GM12878 (cell line): ENCODE data around the gene IKZF5. TPM values are rescaled to one million over a fixed set of nuclear protein-coding genes. Genes with fewer than 3 reads are reported as not detected.

Experiments used
- HDGF ChIP-seq: fragments of 450-650 bp; IDR thresholded peaks from 2 replicates; pipeline ENCODE4 v1.6.1; 2016; ENCODE audit warnings: antibody characterized with exemption
- KLF5 ChIP-seq: fragments of 450-650 bp; IDR thresholded peaks from 2 replicates; pipeline ENCODE4 v1.6.1; 2014; ENCODE audit warnings: mild to moderate bottlenecking; ENCODE audit not compliant: partially characterized antibody
- MTA2 ChIP-seq: fragments of 450-650 bp; IDR thresholded peaks from 2 replicates; pipeline ENCODE4 v1.6.1; 2016; ENCODE audit warnings: low read depth, mild to moderate bottlenecking, moderate library complexity
- NBN ChIP-seq: fragments of 450-650 bp; IDR thresholded peaks from 2 replicates; pipeline ENCODE4 v1.6.1; 2016
- PML ChIP-seq: IDR thresholded peaks from 2 replicates; pipeline ENCODE4 v1.6.1; 2012; ENCODE audit warnings: low read length, inconsistent platforms
- TAF1 ChIP-seq: IDR thresholded peaks from 2 replicates; pipeline ENCODE4 v1.6.1; 2011; ENCODE audit warnings: mild to moderate bottlenecking, low read depth, low read length, borderline replicate concordance
- TARDBP ChIP-seq: IDR thresholded peaks from 2 replicates; pipeline ENCODE4 v1.6.1; 2016; ENCODE audit warnings: borderline replicate concordance
- TCF7 ChIP-seq: IDR thresholded peaks from 2 replicates; pipeline ENCODE4 v1.6.1; 2014; ENCODE audit warnings: antibody characterized with exemption, borderline replicate concordance
- polyA plus RNA-seq, 11 experiments: library from polyadenylated mRNA; depleted of rRNA in 4 of 11; unstranded in 6 of 11; stranded (reverse) in 5 of 11; fragments of >200 nt; fragmentation: Nextera tagmentation in 4 of 11; fragmentation: Illumina TruSeq in 1 of 11; extraction: Ambion mirVana in 4 of 11; extraction: Trizol in 1 of 11; gene quantifications; 1 replicate in 1 of 11; 2 replicates in 10 of 11; pipeline versions ENCODE4 v1.2.1 to v1.2.3, GENCODE V29; 2011 to 2016; ENCODE audit warnings: inconsistent platforms in 2 of 11, missing spikeins in 2 of 11, low read depth in 1 of 11
- total RNA-seq, 4 experiments: library from RNA; depleted of rRNA in 3 of 4; stranded (reverse); fragments of >200 nt in 3 of 4; fragmentation: Illumina TruSeq in 1 of 4; extraction: Trizol in 1 of 4; gene quantifications; 2 replicates each; pipeline versions ENCODE4 v1.2.1 to v1.2.3, GENCODE V29; 2013 to 2021
- TF ChIP-seq, protein P1 (sequence below): IDR thresholded peaks from 2 replicates; pipeline ENCODE4 v1.6.1; 2012; ENCODE audit warnings: improper control_type of control experiment, low read depth, low read length; ENCODE audit not compliant: insufficient replicate concordance
- TF ChIP-seq, protein P2 (sequence below): IDR thresholded peaks from 2 replicates; pipeline ENCODE4 v1.6.1; 2012; ENCODE audit warnings: mild to moderate bottlenecking, low read depth, low read length
- TF ChIP-seq, protein P3 (sequence below): fragments of 150-350 bp; IDR thresholded peaks from 2 replicates; pipeline ENCODE4 v1.6.1; 2014; ENCODE audit warnings: mild to moderate bottlenecking, low read depth, low read length
- TF ChIP-seq, protein P4 (sequence below): fragments of 150-350 bp; IDR thresholded peaks from 2 replicates; pipeline ENCODE4 v1.6.1; 2016; ENCODE audit warnings: low read depth, low read length
- TF ChIP-seq, protein P5 (sequence below): fragments of 450-650 bp; IDR thresholded peaks from 2 replicates; pipeline ENCODE4 v1.6.1; 2016; ENCODE audit warnings: mild to moderate bottlenecking

Gene IKZF5
- total and polyA plus RNA-seq, 10 of the 15 experiments (the other 5 are each of a cell fraction or from before 2014, with no cell fraction given) = 5.3 to 23.2 (median 11.8) TPM

DNA sequence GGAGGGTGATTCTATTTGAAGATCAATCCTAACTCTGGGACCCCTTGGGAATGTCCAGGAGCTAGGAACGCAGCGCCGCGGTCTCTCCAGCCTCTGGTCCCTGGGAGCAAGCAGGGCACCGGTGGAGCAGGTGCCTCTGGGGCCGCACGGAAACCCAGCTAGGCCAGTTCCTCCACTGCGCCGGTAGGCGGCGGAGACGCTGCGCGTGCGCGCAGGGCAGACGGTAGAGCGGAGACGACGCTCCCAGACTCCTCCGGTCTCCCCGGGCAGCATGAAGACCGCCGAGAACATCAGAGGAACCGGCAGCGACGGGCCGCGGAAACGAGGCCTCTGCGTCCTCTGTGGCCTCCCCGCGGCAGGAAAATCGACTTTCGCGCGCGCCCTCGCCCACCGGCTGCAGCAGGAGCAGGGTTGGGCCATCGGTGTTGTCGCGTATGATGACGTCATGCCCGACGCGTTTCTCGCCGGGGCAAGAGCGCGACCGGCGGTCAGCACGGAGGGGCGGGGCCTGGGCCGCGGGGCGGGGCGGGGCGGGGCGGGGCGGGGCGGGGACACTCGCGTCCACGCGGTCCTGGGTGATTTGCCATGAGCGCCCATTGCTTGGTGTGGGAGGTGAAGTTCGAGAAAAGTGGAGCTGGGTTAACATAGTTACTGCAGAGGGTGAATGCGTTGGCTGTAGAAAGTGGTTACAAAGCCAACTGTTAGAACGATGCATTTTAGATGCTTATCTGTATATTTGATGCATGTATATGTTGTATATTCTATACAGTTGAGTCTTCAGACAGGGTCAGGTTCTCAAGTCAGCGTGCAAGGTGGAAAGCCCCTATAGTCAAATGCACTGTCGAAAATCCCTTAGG lies 28.2 kb downstream of the IKZF5 start, which contains the start of gene PSTK (continued):
- TF ChIP-seq, protein P1, sequence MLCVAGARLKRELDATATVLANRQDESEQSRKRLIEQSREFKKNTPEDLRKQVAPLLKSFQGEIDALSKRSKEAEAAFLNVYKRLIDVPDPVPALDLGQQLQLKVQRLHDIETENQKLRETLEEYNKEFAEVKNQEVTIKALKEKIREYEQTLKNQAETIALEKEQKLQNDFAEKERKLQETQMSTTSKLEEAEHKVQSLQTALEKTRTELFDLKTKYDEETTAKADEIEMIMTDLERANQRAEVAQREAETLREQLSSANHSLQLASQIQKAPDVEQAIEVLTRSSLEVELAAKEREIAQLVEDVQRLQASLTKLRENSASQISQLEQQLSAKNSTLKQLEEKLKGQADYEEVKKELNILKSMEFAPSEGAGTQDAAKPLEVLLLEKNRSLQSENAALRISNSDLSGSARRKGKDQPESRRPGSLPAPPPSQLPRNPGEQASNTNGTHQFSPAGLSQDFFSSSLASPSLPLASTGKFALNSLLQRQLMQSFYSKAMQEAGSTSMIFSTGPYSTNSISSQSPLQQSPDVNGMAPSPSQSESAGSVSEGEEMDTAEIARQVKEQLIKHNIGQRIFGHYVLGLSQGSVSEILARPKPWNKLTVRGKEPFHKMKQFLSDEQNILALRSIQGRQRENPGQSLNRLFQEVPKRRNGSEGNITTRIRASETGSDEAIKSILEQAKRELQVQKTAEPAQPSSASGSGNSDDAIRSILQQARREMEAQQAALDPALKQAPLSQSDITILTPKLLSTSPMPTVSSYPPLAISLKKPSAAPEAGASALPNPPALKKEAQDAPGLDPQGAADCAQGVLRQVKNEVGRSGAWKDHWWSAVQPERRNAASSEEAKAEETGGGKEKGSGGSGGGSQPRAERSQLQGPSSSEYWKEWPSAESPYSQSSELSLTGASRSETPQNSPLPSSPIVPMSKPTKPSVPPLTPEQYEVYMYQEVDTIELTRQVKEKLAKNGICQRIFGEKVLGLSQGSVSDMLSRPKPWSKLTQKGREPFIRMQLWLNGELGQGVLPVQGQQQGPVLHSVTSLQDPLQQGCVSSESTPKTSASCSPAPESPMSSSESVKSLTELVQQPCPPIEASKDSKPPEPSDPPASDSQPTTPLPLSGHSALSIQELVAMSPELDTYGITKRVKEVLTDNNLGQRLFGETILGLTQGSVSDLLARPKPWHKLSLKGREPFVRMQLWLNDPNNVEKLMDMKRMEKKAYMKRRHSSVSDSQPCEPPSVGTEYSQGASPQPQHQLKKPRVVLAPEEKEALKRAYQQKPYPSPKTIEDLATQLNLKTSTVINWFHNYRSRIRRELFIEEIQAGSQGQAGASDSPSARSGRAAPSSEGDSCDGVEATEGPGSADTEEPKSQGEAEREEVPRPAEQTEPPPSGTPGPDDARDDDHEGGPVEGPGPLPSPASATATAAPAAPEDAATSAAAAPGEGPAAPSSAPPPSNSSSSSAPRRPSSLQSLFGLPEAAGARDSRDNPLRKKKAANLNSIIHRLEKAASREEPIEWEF = no peak
- TF ChIP-seq HDGF (peak; percentile 93), PML (peak; percentile 67; the same call in 1 of the 2 replicates), MTA2 (no peak), KLF5 (peak; percentile 59), NBN (peak; percentile 100), TARDBP (no peak), TAF1 (peak; percentile 85; the same call in 1 of the 2 replicates), TCF7 (no peak)
- TF ChIP-seq, protein P2, sequence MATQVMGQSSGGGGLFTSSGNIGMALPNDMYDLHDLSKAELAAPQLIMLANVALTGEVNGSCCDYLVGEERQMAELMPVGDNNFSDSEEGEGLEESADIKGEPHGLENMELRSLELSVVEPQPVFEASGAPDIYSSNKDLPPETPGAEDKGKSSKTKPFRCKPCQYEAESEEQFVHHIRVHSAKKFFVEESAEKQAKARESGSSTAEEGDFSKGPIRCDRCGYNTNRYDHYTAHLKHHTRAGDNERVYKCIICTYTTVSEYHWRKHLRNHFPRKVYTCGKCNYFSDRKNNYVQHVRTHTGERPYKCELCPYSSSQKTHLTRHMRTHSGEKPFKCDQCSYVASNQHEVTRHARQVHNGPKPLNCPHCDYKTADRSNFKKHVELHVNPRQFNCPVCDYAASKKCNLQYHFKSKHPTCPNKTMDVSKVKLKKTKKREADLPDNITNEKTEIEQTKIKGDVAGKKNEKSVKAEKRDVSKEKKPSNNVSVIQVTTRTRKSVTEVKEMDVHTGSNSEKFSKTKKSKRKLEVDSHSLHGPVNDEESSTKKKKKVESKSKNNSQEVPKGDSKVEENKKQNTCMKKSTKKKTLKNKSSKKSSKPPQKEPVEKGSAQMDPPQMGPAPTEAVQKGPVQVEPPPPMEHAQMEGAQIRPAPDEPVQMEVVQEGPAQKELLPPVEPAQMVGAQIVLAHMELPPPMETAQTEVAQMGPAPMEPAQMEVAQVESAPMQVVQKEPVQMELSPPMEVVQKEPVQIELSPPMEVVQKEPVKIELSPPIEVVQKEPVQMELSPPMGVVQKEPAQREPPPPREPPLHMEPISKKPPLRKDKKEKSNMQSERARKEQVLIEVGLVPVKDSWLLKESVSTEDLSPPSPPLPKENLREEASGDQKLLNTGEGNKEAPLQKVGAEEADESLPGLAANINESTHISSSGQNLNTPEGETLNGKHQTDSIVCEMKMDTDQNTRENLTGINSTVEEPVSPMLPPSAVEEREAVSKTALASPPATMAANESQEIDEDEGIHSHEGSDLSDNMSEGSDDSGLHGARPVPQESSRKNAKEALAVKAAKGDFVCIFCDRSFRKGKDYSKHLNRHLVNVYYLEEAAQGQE = no peak
- TF ChIP-seq, protein P3, sequence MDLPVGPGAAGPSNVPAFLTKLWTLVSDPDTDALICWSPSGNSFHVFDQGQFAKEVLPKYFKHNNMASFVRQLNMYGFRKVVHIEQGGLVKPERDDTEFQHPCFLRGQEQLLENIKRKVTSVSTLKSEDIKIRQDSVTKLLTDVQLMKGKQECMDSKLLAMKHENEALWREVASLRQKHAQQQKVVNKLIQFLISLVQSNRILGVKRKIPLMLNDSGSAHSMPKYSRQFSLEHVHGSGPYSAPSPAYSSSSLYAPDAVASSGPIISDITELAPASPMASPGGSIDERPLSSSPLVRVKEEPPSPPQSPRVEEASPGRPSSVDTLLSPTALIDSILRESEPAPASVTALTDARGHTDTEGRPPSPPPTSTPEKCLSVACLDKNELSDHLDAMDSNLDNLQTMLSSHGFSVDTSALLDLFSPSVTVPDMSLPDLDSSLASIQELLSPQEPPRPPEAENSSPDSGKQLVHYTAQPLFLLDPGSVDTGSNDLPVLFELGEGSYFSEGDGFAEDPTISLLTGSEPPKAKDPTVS = no peak
- TF ChIP-seq, protein P4, sequence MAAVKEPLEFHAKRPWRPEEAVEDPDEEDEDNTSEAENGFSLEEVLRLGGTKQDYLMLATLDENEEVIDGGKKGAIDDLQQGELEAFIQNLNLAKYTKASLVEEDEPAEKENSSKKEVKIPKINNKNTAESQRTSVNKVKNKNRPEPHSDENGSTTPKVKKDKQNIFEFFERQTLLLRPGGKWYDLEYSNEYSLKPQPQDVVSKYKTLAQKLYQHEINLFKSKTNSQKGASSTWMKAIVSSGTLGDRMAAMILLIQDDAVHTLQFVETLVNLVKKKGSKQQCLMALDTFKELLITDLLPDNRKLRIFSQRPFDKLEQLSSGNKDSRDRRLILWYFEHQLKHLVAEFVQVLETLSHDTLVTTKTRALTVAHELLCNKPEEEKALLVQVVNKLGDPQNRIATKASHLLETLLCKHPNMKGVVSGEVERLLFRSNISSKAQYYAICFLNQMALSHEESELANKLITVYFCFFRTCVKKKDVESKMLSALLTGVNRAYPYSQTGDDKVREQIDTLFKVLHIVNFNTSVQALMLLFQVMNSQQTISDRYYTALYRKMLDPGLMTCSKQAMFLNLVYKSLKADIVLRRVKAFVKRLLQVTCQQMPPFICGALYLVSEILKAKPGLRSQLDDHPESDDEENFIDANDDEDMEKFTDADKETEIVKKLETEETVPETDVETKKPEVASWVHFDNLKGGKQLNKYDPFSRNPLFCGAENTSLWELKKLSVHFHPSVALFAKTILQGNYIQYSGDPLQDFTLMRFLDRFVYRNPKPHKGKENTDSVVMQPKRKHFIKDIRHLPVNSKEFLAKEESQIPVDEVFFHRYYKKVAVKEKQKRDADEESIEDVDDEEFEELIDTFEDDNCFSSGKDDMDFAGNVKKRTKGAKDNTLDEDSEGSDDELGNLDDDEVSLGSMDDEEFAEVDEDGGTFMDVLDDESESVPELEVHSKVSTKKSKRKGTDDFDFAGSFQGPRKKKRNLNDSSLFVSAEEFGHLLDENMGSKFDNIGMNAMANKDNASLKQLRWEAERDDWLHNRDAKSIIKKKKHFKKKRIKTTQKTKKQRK = no peak
- TF ChIP-seq, protein P5, sequence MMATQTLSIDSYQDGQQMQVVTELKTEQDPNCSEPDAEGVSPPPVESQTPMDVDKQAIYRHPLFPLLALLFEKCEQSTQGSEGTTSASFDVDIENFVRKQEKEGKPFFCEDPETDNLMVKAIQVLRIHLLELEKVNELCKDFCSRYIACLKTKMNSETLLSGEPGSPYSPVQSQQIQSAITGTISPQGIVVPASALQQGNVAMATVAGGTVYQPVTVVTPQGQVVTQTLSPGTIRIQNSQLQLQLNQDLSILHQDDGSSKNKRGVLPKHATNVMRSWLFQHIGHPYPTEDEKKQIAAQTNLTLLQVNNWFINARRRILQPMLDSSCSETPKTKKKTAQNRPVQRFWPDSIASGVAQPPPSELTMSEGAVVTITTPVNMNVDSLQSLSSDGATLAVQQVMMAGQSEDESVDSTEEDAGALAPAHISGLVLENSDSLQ = no peak
